ENCODE measurements around the gene CNTRL. TPM values are rescaled to one million over a fixed set of nuclear protein-coding genes. Genes with fewer than 3 reads are reported as not detected.

CNTRL gene
- total RNA-seq, 1 donor from 2014 or later, result 3.4 TPM

GRCh38 chr9:121150188-121150587 is 75.4 kb downstream of the CNTRL start:
- H3K9me3 ChIP-seq (replicated peaks), result no peaks in the 10 kb centered on the region
- no peak for DNase-seq
- H3K36me3 ChIP-seq, result peaks cover 66% of the 10 kb centered on the region
- intact Hi-C loops (cut with micrococcal nuclease), result no loop called here
- no peaks in the 10 kb centered on the region for H3K27me3 ChIP-seq (ENCODE audit: low read depth)
- no peak for TF ChIP-seq CTCF (IDR thresholded peaks at IDR 0.05; ENCODE audit: borderline replicate concordance)
- no peak overlapping the region for H3K4me3 ChIP-seq
- H3K4me1 ChIP-seq, result no peaks in the 10 kb centered on the region
- no peak overlapping the region for H3K27ac ChIP-seq (replicated peaks)

- intact Hi-C loops (cut with micrococcal nuclease), result no loop called here
- Histone ChIP-seq H3K4me1 (no peaks in the 10 kb centered on the region), H3K27me3 (ENCODE audit: low read depth) (no peaks in the 10 kb centered on the region), H3K27ac (replicated peaks) (no peak overlapping the region), H3K4me3 (no peak overlapping the region), H3K36me3 (peaks cover 66% of the 10 kb centered on the region), H3K9me3 (replicated peaks) (no peaks in the 10 kb centered on the region)
- DNase-seq, result no peak
- no peak for TF ChIP-seq CTCF (IDR thresholded peaks at IDR 0.05; ENCODE audit: borderline replicate concordance)
These were observed 78.9 kb downstream of the CNTRL start for GRCh38 chr9:121153642-121154041.

GRCh38 chr9:121154782-121155181 is 80.0 kb downstream of the CNTRL start:
- TF ChIP-seq CTCF (IDR thresholded peaks at IDR 0.05; ENCODE audit: borderline replicate concordance), result no peak

GRCh38 chr9:121156263-121156731 is 81.5 kb downstream of the CNTRL start:
- Histone ChIP-seq H3K4me3 (no peak overlapping the region), H3K27ac (replicated peaks) (no peak overlapping the region), H3K27me3 (ENCODE audit: low read depth) (no peaks in the 10 kb centered on the region), H3K36me3 (peaks cover 71% of the 10 kb centered on the region), H3K9me3 (replicated peaks) (no peaks in the 10 kb centered on the region), H3K4me1 (no peaks in the 10 kb centered on the region)
- intact Hi-C loops (cut with micrococcal nuclease), result no loop called here
- TF ChIP-seq CTCF (IDR thresholded peaks at IDR 0.05; ENCODE audit: borderline replicate concordance), result no peak
- DNase-seq, result no peak

More at GRCh38 chr9:121154782-121155181, 80.0 kb downstream of the CNTRL start:
- H3K9me3 ChIP-seq (replicated peaks), result no peaks in the 10 kb centered on the region
- H3K4me3 ChIP-seq, result no peak overlapping the region
- no peak for DNase-seq
- intact Hi-C loops (cut with micrococcal nuclease), result no loop called here
- no peak overlapping the region for H3K27ac ChIP-seq (replicated peaks)
- H3K4me1 ChIP-seq, result no peaks in the 10 kb centered on the region
- H3K36me3 ChIP-seq, result peaks cover 66% of the 10 kb centered on the region
- H3K27me3 ChIP-seq (ENCODE audit: low read depth), result no peaks in the 10 kb centered on the region

- H3K9me3 ChIP-seq (replicated peaks), result no peaks in the 10 kb centered on the region
- H3K4me1 ChIP-seq, result no peaks in the 10 kb centered on the region
- DNase-seq, result no peak
- H3K27me3 ChIP-seq (ENCODE audit: low read depth), result no peaks in the 10 kb centered on the region
- H3K36me3 ChIP-seq, result peaks cover 81% of the 10 kb centered on the region
- no peak overlapping the region for H3K27ac ChIP-seq (replicated peaks)
- TF ChIP-seq CTCF (IDR thresholded peaks at IDR 0.05; ENCODE audit: borderline replicate concordance), result no peak
- H3K4me3 ChIP-seq, result no peak overlapping the region
- intact Hi-C loops (cut with micrococcal nuclease), result no loop called here
These were observed 83.2 kb downstream of the CNTRL start for GRCh38 chr9:121157939-121158338.

All from left ventricle myocardium inferior (tissue), 1 donor.